NCI-H2171 (cell line): Measurements from ENCODE around the gene GFRA4.

Source experiments
- DNase-seq: peaks from one replicate; lab custom pipeline; 2025; lab: John Stamatoyannopoulos, UW

GFRA4 gene, protein sequence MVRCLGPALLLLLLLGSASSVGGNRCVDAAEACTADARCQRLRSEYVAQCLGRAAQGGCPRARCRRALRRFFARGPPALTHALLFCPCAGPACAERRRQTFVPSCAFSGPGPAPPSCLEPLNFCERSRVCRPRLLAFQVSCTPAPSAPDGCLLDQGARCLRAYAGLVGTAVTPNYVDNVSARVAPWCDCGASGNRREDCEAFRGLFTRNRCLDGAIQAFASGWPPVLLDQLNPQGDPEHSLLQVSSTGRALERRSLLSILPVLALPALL

DNA sequence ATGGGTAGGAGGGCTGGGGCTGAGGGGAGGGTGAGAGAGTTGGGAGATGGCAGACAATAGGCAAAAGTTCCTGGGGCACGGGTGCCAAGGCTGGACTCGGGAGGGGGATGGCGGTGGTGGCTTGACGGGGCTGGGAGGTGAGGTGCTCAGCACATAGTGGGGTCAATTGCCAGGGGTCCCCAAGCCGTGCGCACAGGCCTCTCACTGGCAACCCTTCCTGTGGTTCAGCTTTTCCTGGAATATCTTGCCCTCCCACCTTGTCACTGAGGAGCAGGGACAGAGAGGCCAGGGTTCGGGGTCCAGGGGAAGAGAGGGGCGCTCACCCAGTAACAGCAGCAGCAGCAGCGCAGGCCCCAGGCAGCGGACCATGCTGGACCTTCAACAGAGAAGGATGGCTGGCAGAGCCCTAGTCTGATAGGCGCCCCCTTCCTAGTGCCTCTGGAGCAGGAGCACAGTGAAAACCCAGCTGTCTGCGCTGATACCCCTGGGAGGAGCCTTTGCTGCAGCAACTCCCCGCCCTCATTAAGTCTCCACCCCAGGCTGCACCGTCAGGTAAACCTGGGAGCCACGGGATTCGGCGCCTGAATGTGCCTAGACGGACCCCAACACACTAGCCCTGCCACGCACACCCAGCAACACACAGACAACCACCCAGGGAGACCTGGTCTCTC lies at the start of gene GFRA4:
TSS of gene GFRA4 (minus strand) at position 369 of the 671 bp plus-strand sequence. CDS start at position 369, 0 bp downstream.
- DNase-seq: no peak

DNA sequence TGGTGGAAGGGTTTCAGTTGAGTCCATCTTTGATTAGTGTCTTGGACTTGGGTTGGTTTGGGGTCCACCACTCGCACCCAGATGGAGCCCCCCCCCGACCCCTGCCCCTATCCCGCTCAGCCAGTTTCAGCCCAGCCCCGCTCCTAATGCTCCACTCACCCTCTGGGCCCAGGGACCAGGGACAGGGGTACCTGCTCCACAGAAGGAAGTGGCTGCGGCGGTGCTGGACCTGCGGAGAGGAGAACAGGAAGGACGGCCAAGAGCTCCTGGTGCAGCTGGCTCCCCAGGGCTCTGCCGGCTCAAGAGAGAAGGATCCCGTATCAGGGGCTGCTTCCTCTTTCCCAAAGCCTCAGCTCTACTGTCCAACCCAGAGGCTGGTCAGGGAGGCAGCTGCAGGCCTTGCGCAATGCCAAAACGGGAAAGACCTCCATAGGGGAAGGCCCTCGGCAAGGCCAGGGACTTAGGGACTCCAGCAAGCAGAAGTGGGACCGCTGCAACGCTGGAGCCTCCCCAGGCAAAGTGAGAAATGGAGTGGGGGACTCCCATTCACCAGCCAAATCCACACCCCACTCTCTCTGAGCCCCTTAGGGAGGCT lies 49.2 kb upstream of the GFRA4 start, which contains the start of gene SIGLEC1:
TSS of gene SIGLEC1 (minus strand) at position 322 of the 595 bp plus-strand sequence. CDS start 5,472 bp downstream, outside the sequence.
- no peak for DNase-seq

- DNase-seq: no peak
Observed at GRCh38 chr20:3711484-3711941, 48.3 kb upstream of the GFRA4 start.

- no peak for DNase-seq
Observed at GRCh38 chr20:3710703-3711483, 47.7 kb upstream of the GFRA4 start.

DNA sequence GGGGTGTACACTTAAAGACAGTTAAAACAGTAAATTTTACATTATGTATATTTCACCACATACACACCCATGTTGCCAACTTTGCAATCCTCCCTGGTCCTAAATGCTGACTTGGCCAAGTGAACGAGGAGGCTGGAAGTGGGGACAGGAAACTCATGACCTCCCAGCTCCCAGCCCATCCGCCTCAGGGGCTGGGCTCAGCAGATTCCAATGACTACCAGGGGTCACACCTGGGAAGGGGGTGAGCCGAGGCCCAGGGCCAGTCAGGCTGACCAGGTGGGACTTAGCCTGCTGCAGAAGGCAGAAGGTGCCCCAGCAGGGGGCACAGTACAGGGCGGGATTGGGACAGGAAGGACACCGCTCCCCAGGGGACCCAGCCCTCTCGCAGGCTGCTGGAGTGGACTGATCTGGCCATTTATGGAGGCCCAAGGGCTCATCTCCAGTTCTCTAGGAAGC lies 46.8 kb upstream of the GFRA4 start:
- DNase-seq: no peak

DNA sequence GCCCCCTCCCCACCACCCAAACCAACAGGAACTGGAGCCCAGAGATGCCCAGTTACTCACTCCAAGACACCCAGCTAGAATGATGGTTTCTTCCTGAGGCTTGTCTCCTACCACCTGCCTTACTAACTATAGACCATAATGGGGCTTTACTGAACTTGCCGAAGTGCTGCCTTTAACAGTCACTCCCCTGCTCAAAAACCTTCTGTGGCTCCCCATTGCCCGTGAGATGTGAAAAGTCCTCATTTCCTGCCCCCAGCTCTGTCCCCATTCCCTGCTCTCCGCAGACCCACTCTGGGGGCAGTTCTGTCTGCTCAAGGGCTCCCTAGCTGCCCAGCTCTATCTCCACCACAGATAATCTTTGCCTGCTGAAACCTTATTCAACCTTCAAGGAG lies 44.3 kb upstream of the GFRA4 start:
- DNase-seq: no peak

- DNase-seq: no peak
Observed at GRCh38 chr20:3706774-3707507, 43.7 kb upstream of the GFRA4 start.

- no peak for DNase-seq
Observed at GRCh38 chr20:3705970-3706739, 43.0 kb upstream of the GFRA4 start.

DNA sequence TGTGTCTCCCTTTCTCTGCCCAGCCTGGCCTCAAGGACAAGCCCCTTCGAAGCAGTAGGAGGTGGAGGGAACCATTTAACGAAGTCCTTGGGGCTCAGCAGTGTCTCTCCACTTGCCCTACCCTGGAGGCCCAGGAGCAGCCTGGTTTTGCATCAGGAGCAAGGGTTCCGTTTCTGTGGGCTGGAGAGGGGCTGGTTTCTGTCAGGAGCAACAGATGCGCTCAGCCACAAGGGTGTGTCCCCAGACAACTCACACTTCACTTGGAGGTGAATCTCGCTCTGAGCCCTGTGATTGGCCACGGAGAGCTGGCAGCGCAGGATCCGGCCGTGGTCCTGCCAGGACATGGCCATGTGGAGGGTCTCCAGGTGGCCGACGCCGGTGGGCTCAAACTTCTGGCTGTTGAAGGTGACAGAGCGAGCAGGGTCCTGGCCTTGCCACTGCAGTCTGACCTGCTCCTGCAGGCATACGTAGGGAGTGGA lies 42.3 kb upstream of the GFRA4 start:
- no peak for DNase-seq

DNA sequence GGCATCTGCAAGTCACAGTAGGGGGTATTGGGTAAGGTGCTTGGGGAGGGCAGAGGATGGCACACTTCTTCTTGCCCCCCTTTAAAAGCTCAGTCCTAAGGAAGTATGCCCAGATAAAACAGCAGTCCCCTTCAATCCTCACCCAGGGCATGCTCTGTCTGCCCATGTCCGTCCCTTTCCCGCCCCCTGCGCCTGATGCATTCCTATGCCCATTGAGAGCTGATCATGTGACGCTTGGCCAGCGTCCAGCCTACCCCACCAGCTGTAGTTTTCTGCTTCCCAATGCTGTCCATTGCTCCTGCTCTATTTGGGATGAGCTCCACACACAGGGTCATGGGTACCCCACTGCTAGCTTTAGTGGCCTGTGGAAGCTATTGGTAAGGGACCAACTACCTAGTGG lies 40.9 kb upstream of the GFRA4 start:
- no peak for DNase-seq

DNA sequence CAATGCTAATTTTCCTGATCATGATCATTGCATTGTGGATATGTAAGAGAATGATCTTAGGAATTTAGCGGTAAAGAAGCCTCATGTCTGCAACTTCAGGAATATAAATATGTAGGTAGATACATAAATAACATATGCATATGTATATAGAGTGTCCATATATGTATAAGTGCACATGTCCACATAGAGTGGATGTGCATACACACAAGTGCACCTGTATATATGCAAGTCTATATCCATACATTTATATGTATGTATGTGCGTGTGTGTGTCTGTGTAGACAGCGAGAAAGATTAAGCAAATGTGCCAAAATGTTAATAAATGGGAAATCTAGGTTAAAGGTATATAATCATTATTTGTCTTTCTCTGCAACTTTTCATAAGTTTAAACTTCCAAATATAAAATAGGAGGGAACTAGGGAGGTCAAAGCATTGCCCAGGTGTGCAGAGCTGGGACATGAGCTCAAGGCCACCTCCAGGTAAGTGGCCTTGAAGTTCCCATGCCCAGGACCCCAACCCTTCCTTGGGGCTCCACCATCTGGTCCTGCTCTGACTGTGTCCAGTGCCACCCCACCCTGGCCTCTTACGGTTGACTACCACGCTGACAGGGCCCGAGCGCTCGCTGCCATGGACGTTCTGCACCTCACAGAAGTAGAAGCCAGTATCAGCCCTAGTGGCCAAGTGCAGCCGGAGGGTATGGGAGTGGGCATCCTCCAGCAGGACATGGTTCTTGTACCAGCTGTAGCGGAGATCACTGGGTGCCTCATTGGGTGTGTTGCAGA lies 39.6 kb upstream of the GFRA4 start:
- no peak for DNase-seq

DNA sequence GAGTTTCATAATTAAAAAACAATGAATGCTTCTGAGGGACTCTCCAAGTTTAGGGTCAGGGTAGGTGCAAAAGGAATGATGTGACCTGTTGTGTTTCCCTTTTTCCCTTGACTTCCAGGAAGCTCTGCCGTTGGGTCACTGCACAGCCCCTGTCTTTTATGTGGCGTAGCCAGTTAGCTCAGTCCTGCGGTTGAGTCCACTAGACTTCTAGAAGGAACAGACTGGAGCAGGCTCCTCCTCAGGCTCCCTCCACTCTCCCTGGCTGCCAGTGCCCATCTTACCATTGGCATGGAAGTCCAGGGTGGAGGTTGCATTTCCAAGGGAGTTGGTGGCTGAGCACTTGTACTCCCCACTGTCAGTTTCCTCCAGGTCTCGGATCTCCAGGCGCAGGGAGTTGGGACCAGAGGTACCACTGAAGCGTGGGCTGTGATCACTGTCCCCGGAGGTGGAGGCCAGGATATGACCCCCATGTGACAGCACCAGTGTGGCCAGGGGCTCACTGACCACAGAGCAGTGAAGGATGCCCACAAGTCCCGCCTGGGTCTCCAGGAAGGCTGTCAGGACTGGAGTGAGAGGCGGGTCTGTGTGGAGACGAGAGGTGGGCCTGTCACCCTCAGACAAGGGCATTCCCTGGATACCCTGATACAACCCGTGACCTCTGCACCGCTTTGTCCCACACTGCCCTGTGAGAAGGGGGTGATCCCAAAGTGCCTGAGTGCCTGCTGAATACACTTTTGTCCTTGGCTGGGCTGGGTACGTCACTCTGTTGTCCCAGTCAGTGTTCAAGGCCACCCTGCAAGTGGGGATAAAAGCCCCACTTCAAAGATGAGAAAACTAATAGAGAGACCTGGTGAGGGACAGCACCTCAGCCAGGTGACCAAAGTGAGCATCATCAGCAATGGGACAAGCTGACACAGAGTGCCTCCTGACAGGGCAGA lies 38.1 kb upstream of the GFRA4 start:
- DNase-seq: no peak

DNA sequence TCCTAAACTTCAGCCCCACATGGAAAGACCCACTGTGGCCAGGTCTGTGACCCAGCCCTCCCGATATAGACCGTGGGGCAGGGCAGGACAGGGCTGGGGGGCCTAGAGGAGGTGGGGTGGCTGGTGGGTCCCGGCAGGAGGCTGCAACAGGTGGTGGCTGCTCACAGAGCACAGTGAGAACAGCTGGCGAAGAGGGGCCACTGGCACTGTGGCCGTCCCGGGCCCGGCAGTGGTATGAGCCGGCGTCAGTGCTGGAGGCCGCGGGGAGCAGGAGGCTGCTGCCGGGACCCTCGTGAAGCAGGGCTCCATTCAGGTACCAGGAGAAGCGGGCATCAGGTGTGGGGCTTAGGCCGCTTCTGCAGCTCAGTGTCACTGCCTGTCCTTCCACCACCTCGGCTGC lies 35.8 kb upstream of the GFRA4 start:
- no peak for DNase-seq

GRCh38 chr20:3698591-3699001 lies 35.4 kb upstream of the GFRA4 start:
- no peak for DNase-seq

DNA sequence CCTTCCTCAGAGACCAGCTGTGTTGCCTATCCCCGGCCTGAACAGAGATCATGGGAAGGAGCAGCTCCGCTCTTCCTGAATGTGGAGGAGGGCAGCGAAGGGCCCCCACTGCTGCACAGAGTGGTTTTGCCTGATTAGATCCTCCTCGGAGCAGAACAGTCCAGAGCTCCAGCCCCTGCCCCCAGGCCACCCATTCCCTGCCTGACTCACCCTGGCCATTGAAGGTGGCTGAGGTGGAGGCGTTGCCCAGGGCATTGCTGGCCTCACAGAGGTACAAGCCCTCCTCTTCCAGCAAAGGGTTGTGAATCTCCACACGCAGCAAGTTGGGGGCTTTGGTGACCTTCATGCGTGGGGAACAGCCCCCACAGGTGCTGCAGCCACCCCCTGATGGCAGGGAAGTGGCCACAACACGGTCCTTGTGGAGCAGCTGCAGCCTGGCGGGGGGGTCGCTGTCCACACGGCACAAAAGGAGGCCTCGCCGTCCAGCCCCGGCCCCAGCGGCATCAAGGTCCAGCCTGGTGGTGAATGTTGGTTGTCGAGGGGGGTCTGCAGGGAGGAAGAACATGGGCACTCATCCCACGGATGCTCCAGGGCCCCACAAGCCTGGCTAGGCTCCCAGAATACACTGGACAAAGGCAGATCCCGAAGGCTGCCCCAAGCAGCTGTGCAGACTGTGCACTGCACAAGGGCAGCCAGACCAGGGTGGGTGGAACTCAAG lies 34.5 kb upstream of the GFRA4 start:
- DNase-seq: no peak

DNA sequence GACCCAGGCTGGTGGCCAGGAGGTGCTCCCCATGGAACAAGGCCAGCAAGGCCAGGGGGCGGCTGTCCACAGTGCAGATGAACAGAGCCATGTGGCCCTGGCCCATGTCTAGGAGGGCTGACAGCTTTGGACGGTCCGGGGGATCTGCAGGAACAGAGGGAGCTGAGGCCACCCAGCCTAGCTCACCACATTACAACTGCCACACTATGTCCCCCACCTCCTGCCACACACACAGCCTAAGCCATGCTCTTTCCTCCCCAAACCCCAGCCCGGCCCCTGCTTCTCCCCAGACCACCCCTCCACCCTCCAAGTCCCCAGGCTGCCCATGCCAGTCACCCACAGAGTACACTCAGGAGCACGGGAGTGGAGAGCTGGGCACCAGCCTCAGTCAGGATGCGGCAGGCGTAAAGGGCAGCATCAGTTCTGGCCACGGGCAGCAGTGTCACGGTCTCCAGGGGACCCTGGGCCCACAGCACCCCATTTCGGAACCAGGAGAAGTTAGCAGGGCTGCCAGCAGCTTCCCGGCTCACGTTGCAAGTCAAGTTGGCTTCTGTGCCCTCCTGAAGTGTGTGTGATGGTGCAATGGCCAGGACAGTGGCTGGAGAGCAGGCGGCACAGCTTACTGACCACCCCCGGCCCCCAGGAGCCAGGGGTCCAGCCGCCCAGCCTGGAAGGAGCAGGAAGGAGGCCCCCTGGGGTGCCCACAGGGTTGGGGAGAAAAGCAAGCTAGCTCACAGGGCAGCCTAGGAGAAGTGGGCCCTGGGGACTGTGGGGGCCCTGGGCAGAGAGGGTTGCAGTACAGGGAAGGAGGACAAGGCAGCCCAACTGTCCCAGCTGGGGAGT lies 33.8 kb upstream of the GFRA4 start:
- no peak for DNase-seq

GRCh38 chr20:3696200-3696599 lies 33.0 kb upstream of the GFRA4 start:
- no peak for DNase-seq
